Osteocyte (in vitro differentiated cells): ENCODE measurements around the gene EPS8. TPM values are rescaled to one million over a fixed set of nuclear protein-coding genes. Genes with fewer than 3 reads are reported as not detected.

Source experiments
- DNase-seq: peaks from one replicate; pipeline ENCODE4 v3.0.0; 2021; ENCODE audit warnings: mixed read lengths; ENCODE audit not compliant: unreplicated experiment; ENCODE audit errors: extremely low spot score
- H3K27ac Mint-ChIP-seq: one replicate; pipeline ENCODE4 v1.8.0; 2021; ENCODE audit warnings: mild to moderate bottlenecking, mixed read lengths; ENCODE audit not compliant: unreplicated experiment
- H3K27me3 Mint-ChIP-seq: one replicate; pipeline ENCODE4 v1.8.0; 2021; ENCODE audit warnings: mixed read lengths; ENCODE audit not compliant: unreplicated experiment
- H3K36me3 Mint-ChIP-seq: one replicate; pipeline ENCODE4 v1.8.0; 2021; ENCODE audit warnings: mixed read lengths; ENCODE audit not compliant: unreplicated experiment
- H3K4me1 Mint-ChIP-seq: one replicate; pipeline ENCODE4 v1.8.0; 2021; ENCODE audit warnings: mixed read lengths; ENCODE audit not compliant: unreplicated experiment
- H3K4me3 Mint-ChIP-seq: one replicate; pipeline ENCODE4 v1.8.0; 2021; ENCODE audit warnings: mild to moderate bottlenecking, moderate library complexity, mixed read lengths; ENCODE audit not compliant: unreplicated experiment
- H3K9me3 Mint-ChIP-seq: one replicate; pipeline ENCODE4 v1.8.0; 2021; ENCODE audit warnings: mixed read lengths; ENCODE audit not compliant: unreplicated experiment
- total RNA-seq: library from RNA; stranded (reverse); gene quantifications from 2 replicates; pipeline ENCODE4 v1.2.1, GENCODE V29; 2021
- TF ChIP-seq, protein P1 (sequence below): fragments of 200-600 bp; sonication (generic); IDR thresholded peaks from 2 replicates; pipeline ENCODE4 v1.5.0; 2021; ENCODE audit warnings: antibody characterized with exemption, mild to moderate bottlenecking, moderate library complexity

The EPS8 gene
- total RNA-seq, 1 donor from 2014 or later, result 308 TPM

DNA sequence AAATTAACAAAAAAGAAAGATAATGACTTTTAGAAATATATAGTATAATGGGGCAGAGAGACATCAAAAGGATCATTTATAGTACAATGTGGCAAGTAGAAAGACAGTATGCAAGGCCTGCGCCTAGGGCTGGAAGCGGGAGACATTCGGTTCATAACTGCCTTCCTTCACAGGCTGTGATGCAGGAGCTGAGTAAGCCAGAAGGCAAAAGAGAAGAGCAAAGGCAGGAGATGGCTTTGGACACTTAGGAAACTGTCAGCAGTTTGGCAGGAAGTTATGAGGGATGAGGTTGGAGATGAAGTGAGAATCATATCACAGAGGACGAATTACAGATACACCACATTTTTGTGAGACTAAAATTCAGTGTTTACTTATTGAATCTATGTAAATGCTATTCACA is 97.8 kb downstream of the EPS8 start:
- no peak for DNase-seq
- Mint-ChIP-seq H3K4me1 (peaks cover 85% of the 10 kb centered on the region), H3K27me3 (no peaks in the 10 kb centered on the region), H3K4me3 (no peak overlapping the region), H3K27ac (peak overlapping the region; percentile 86), H3K9me3 (no peaks in the 10 kb centered on the region), H3K36me3 (peaks cover 13% of the 10 kb centered on the region)
- TF ChIP-seq, protein P1, sequence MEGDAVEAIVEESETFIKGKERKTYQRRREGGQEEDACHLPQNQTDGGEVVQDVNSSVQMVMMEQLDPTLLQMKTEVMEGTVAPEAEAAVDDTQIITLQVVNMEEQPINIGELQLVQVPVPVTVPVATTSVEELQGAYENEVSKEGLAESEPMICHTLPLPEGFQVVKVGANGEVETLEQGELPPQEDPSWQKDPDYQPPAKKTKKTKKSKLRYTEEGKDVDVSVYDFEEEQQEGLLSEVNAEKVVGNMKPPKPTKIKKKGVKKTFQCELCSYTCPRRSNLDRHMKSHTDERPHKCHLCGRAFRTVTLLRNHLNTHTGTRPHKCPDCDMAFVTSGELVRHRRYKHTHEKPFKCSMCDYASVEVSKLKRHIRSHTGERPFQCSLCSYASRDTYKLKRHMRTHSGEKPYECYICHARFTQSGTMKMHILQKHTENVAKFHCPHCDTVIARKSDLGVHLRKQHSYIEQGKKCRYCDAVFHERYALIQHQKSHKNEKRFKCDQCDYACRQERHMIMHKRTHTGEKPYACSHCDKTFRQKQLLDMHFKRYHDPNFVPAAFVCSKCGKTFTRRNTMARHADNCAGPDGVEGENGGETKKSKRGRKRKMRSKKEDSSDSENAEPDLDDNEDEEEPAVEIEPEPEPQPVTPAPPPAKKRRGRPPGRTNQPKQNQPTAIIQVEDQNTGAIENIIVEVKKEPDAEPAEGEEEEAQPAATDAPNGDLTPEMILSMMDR, result no peak

GRCh38 chr12:15690320-15690719 is 98.9 kb downstream of the EPS8 start:
- H3K4me1 Mint-ChIP-seq, result peaks cover 84% of the 10 kb centered on the region
- peak overlapping the region; percentile 86 for H3K27ac Mint-ChIP-seq
- peaks cover 13% of the 10 kb centered on the region for H3K36me3 Mint-ChIP-seq
- H3K4me3 Mint-ChIP-seq, result no peak overlapping the region
- no peaks in the 10 kb centered on the region for H3K9me3 Mint-ChIP-seq
- no peak for DNase-seq
- H3K27me3 Mint-ChIP-seq, result no peaks in the 10 kb centered on the region
- TF ChIP-seq, protein P1, result no peak

GRCh38 chr12:15689751-15690191 is 99.4 kb downstream of the EPS8 start:
- TF ChIP-seq, protein P1, result no peak
- H3K4me3 Mint-ChIP-seq, result peak overlapping the region; percentile 12
- H3K27me3 Mint-ChIP-seq, result no peaks in the 10 kb centered on the region
- DNase-seq, result no peak
- H3K36me3 Mint-ChIP-seq, result peaks cover 13% of the 10 kb centered on the region
- peaks cover 89% of the 10 kb centered on the region for H3K4me1 Mint-ChIP-seq
- peak overlapping the region; percentile 83 for H3K27ac Mint-ChIP-seq
- H3K9me3 Mint-ChIP-seq, result no peaks in the 10 kb centered on the region

- peak overlapping the region; percentile 74 for H3K4me3 Mint-ChIP-seq
- peak overlapping the region; percentile 96 for H3K27ac Mint-ChIP-seq
- H3K9me3 Mint-ChIP-seq, result no peaks in the 10 kb centered on the region
- peaks cover 17% of the 10 kb centered on the region for H3K36me3 Mint-ChIP-seq
- TF ChIP-seq, protein P1, result peak; percentile 6
- no peaks in the 10 kb centered on the region for H3K27me3 Mint-ChIP-seq
- no peak for DNase-seq
- H3K4me1 Mint-ChIP-seq, result peaks cover 93% of the 10 kb centered on the region
These were observed 100.2 kb downstream of the EPS8 start for GRCh38 chr12:15688838-15689625.

DNA sequence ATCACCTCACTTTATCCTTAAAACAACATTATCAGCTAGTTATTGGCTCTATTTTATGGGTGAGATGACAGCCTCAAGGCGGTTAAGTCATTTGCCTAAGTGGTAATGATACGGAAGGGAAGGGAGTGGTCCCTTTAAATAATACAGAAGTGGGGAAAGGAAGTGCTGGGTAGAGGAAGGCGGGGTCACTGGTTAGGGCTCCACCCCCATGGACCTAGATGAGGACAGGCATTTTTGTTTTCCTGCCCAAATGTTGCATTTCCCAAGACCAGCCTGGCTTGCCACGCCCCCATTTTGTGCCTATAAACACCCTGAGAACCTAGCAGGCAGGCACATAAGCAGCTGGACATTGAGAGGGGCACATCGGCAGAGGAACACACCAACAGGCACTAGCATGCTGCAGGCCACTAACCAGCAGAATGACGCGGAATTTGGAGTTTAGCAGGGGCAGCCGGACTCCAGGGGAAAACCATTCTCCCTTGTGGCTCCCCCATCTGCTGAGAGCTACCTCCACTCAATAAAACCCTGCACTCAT is 100.9 kb downstream of the EPS8 start:
- peaks cover 96% of the 10 kb centered on the region for H3K4me1 Mint-ChIP-seq
- peak overlapping the region; percentile 96 for H3K27ac Mint-ChIP-seq
- peak; percentile 88 for DNase-seq
- H3K36me3 Mint-ChIP-seq, result peaks cover 16% of the 10 kb centered on the region
- peak overlapping the region; percentile 74 for H3K4me3 Mint-ChIP-seq
- H3K27me3 Mint-ChIP-seq, result no peaks in the 10 kb centered on the region
- H3K9me3 Mint-ChIP-seq, result no peaks in the 10 kb centered on the region
- TF ChIP-seq, protein P1, result no peak
